Fibroblast of skin of scalp (primary cell): Measurements from ENCODE around the gene EHD1. TPM values are rescaled to one million over a fixed set of nuclear protein-coding genes. Genes with fewer than 3 reads are reported as not detected.
A peak's percentile ranks its signal among the peaks of the same experiment; 100 is the strongest.

Experiments
- DNase-seq: peaks from one replicate; pipeline ENCODE4 v3.0.0-alpha.2; 2013
- polyA plus RNA-seq, 2 experiments: library from polyadenylated mRNA; unstranded; fragments of 120-200 nt; gene quantifications; one replicate each; pipeline ENCODE4 v1.2.1, GENCODE V29; 2013; ENCODE audit not compliant: insufficient read length in 2 of 2

The EHD1 gene
- polyA plus RNA-seq (2013, experiment 1 of 2; ENCODE audit: insufficient read length) = 86.0 TPM
- polyA plus RNA-seq (2013, experiment 2 of 2; ENCODE audit: insufficient read length) = 85.2 TPM

DNA sequence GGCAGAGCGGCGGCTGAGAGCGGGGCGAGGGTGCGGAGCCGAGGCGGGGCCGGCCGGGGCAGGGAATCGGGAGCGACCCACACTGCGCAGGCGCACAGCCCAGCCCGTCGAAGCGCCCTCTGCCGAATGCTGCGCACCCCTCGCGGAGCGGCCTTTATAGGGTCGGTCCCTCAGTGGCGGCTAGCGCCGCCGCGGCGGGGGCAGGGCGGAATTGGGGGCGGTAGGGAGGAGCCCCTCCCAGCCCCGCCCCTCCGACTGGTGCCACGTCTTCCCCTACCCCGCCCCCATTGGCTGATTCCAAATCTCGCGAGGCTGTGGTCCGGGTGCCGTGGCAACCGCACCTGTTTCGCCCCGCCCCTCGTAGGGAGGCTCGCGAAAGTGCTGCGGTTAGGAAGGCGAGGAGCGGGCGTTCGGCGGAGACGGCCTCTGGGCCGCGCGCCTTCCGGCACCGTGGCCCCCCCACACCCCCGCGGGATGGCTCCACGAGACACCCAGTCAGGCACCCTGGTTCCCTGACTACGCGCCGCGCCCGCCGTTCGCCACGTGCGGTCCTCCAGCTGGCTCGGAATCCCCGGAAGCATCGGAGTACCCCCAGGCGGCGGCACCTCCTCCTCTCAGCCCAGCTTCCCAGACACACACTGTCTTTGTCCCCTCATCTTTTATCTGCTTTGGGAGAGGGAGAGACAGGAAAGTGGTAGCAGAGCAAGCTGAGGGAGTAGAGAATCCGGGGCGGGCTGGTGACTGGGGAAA is at the start of gene EHD1:
Gene EHD1, minus strand, starts transcription at position 128 of the 750 bp plus-strand sequence. CDS start 157 bp downstream, outside the sequence.
- DNase-seq = peak; percentile 98

DNA sequence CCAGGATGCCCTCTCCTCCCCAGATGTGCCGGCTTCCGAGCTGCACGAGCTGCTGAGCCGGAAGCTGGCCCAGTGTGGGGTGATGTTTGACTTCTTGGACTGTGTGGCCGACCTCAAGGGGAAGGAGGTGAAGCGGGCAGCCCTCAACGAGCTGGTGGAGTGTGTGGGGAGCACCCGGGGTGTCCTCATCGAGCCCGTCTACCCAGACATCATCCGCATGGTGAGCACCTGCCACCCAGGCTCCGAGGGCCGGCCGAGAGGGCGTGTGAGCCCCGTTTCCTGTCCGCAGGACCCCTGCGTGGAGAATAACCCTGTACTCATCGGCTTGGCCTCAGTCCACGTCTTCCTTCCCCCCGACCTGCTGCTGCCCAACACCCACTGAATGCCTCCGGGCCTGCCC is 48.3 kb upstream of the EHD1 start:
- no peak for DNase-seq

DNA sequence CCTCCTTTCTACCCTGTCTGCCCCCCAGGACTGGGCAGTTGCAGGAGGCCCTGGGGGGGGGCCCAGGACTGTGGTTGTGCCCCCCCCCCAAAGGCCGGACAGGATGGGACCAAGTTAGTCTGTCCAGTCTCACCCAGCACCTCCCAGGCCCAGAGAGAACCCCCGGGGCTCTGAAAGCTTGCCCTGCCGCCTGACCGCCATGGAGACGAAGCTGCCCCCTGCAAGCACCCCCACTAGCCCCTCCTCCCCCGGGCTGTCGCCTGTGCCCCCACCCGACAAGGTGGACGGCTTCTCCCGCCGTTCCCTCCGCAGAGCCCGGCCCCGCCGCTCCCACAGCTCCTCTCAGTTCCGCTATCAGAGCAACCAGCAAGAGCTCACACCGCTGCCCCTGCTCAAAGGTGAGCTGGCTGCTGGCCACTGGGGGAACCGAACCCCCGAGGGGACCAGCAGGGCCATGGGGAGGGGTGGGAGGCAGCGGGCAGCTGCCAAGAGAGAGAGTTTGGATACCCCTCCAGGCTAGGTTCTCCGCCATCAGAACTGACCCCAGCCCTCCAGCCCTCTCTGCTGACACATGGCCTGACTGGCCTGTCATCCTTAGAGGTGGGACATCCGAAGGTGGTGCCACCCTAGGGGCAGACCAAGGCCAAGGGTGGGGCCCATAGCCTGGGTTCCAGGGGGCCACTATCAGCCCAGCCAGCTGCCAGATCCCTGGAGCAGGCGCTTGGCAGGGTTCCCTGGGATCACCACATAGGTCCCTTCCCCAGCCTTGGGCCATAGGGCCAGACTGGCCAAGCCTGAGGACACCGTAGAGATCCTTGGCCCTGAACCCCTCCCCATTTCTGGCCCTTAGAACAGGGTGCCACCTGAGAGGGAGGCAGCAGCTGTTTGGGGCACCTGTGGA is 47.4 kb upstream of the EHD1 start:
- no peak for DNase-seq

DNA sequence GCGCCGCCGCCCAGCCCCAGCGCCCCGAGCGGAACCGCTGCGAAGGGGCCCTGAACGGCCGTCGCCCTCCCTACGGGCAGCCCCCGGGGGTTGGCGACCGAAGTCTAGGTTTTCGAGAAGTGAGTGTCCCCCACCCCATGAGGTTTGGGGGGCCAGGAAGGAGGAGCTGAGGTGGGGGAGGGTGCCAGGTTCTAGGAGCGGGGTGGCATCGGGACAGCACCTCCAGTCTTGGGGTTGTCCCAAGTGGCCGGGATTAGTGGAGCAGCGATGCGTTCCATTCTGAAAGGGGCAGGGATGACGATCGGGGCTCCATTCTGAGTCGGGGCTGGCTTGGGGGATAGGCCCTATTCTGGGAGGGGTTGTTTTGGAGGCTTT is 46.5 kb upstream of the EHD1 start:
- no peak for DNase-seq

DNA sequence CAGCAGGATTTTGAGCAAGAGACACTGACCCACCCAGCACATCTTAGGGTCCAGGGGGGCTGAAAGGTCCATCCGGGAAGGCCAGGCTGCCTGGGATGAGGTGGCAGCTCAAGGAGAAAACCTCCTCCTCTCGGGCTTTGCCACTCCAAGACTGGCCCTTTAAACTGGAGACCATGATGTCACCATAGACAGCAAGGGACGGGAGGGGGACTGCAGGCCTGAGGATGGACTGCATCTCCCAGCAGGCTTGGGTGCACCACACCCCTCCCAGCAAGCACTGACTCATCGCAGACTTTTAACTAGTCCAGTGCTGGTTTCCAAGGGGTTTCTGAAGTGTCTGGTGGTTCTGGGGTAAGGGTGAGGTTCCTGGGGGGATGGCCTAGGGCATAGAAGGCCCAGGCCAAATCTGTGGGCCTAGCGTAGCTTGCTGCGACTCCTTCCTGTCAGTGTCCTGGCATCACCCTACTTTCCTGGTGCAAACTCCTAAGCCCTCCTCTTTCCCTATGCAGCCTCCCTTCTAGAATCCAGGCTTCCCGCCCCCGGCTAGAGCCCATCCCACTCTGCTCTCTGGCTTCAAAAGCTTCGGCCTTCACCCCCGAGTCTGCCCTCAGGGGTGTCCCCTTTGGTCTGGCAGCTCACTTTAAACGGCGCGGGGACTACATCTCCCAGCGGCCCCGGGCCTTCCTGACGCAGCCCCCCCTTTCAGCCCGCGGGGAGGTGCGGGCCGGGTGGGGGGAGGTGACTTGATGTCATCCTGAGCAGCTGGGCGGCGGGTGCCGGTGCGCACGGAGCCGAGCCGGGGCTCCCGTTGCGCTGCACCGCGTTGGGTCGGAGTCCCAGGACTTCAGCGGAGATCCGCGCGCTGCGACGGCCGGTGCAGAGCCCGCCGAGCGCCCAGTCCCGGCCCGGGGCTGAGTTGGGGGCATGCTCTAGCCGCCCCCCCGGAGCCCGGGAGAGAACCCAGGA is 45.8 kb upstream of the EHD1 start, which contains the start of gene PPP2R5B:
Gene PPP2R5B, plus strand, starts transcription at position 746 of the 966 bp plus-strand sequence. CDS start 1,046 bp downstream, outside the sequence.
- DNase-seq = peak; percentile 96

DNA sequence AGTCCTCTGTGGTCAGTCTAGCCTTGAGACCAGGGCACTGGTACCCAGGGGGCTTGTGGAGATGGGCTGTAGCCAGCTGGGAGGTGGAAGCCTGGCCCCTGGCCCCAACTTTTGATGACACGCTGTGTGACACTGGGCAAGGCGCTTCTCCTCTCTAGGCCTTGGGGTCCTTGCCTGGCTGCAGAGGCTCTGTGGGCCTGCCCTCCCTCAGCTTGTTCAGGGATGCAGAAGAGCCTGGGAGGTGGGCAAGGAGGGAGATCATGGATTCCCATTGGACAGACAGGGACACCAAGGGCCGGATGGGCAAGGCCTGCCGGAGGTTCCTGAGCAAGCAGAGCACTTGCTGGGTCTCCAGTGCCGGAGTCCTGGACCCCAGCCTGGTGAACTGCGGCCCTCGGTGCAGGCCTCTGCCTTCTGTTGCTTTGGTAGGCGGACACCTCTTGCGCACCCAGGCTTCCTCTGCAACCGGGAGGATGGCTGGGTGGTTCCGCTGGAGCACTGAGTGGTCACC is 44.8 kb upstream of the EHD1 start:
- DNase-seq = no peak

DNA sequence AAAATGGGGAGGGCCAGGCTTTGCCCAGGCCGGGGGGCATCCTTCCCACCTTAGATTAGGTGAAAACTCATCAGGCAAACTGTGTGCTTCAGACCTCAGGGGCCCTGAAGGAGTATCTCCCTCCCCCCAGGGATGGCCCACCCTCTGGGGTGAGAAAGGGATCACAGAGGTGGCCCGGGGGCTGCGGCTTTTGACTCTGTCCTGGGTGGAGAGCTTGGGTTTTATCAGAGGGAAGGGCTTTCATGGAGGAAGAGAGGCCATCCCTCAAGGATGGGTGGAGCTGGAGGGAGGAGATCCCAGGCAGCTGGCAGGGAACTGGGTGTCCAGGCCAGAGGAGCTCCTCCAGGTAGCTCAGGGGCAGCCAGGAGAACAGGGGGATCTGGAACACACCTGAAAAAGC is 43.0 kb upstream of the EHD1 start:
- DNase-seq = no peak

DNA sequence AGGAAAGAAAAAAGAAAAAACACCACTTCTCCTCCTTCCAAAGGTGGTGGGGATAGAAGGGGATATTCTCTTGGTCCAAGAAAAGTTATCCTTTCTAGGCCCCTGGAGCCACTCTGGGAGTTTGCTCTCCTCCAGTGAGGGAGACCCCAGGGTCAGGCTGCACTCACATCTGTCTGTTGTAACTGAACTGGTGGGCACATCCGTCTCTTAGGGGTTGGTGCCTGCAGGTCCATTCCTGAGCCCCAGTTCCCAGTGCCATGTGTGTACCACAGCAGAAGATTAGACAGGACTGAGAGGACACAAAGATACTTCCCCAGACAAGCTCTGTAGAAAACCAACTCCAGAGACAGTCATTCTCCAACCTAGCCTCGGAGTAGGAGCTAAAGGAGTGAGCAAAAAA is 41.7 kb upstream of the EHD1 start:
- DNase-seq = no peak

DNA sequence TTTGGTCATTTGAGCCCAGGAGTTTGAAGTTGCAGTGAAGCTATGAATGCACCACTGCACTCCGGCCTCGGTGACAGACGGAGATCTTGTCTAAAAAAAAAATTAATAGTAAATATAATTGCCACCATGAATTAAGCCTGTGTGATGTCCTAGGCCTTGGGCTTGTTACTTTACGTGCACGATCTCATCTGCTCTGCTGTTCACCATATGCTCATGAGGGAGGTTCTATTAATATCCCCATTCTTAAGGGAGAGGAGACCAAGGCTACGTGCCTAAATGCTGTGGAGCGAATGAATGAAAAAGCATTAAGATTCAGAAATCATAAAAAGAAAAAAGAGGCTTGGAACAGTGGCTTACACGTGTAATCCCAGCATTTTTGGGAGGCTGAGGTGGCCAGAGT is 41.2 kb upstream of the EHD1 start:
- no peak for DNase-seq

DNA sequence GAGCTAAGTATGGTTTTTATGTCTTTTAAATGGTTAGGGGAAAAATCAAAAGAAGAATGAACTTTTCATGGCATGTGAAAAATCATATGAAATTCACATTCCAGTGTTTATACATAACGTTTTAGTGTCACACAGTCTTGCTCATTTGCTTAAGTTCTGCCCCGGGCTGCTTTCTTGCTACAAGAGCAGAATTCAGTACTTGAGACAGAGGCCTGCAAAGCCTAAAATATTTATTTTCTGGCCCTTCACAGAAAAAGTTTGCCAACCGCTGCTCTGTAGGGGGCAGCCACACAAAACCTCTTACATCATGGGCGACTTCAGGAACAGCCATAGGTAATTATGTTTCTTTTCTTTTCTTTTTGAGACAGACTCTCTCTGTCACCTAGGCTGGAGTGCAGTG is 39.6 kb upstream of the EHD1 start:
- DNase-seq = peak; percentile 68

DNA sequence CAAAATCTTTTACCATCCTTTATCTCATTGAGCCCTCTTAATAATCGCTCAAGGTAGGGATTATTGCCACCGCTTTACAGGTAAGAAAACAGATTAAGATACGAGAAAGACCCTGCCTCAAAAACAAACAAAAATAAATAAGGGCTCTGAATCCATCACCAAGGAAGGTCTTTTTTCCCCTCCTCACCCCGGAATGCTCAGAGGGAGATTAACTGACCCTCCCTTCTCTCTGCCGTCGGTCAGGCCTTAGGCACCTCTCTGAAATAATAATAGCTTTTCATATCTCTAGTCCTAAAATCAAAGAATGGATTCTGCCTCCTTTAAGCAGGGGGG is 39.2 kb upstream of the EHD1 start:
- DNase-seq = no peak

DNA sequence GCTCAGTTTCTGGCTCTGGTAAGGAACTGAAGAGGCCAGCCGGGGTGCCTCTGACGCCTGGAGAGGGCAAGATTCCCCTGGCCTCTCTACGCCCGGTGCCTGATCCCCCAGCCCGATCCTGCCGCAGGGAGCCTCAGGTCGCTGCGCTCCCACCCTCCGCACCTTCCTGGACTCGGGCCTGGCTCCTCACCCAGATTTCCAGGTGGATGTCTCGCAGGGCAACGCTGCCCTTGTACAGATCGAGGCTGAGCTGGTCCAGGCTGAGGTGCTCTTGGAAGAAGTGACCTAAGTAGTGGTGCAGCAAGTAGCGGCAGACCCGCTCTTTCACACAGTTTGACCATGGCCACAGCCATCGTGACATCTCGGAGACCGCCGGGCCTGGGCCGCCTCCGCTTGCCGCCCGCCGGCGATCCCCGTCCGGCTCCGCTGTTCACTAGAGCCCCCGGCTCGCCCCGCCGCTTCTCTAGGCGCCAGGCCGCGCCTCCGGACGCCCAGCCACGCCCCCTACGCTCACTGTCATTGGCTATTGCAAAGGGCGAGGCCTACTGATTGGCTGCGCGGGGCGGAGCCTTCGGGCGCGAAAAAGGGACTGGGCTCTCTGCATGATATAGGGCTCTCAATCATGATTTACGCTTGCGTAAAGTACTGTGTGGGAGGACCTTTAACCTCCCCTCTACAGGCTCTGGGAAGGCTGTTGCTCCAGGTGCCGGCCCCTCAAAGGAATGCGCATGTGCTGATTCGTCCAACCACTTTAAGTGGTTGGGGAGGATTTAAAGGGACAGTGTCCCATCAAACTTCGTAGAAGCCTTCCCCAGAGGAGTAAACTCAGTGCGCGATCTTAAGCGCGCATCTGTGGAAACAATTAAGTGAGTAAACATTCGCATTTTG is 38.6 kb upstream of the EHD1 start, which contains the start of gene ATG2A:
Gene ATG2A, minus strand, starts transcription at position 435 of the 888 bp plus-strand sequence. Its CDS starts 74 bp downstream, at position 361.
- peak; percentile 100 for DNase-seq

DNA sequence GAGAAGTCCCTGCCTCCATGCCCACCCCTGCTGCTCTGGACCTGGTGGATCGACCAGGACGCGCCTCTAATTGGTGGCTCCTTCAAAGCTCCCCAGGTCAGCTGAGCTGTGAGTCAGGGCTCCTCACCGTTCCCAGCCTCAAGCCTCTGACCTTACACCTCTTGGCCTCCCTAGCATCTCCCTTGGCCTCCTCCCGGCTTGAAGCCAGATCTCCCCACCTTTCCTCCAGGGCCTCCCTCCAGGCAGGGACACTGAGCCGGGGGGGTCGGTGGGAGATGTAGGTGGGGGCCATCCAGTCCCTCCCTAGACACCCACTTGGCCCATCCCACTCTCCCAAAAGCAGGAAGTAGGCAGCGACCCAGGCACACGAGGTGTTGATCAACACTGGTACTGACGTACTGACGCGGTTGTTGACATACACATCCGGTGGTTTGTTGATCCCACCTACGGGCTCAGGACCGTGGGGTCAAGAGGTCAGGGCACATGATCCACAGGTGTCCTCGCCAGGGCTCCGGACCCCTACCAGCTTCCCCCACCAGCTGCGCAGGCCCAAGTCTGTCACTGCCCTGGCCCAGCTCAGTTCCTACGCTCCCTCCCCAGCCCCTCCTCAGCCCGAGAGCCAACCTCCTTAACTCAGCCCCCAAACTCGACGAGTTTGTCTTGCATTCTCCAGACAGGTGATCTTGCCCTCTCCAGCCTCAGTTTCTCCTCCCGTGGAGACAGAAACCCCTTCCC is 37.8 kb upstream of the EHD1 start:
- DNase-seq = no peak

DNA sequence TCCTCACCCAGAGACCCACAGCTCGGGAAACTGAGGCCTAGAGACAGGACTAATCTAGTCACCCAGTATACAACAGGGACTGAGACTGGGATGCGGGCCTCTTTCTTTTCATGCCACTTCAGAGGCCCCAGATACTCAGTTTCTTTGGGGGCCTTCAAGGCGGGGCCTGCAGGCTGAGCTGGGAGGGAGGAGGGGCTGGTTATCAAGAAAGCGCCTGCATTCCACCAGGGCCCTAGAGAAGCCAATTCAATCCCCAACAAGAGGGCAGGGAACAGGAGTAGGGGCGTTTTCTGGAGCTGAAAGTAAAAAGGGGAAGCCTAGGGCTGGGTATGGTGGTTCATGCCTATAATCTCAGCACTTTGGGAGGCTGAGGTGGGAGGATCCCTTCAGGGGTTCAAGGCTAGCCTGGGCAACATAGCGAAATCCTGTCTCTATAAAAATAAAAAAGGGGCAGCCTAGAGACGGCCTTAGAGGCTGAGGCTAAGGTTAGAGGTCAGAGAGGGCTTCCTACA is 37.0 kb upstream of the EHD1 start:
- no peak for DNase-seq

DNA sequence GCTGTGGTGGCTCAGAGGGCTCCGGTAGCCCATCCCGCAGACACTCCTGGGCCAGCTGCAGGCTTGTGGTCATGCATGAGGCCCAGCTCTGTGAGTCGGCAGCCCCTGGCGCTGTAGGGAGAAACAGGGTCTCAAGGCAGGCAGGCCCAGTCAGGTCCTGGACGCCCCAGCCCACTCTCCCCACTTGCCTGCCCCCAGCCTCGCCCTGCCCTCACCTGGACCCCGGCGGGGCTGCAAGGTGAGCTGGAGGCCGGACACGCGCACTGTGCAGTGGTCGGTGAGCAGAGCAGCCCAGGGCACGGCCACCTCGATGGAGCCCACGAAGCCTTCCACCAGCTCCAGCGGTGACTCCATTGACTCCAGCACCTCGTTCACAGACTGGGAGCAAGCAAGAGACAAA is 35.7 kb upstream of the EHD1 start:
- no peak for DNase-seq

DNA sequence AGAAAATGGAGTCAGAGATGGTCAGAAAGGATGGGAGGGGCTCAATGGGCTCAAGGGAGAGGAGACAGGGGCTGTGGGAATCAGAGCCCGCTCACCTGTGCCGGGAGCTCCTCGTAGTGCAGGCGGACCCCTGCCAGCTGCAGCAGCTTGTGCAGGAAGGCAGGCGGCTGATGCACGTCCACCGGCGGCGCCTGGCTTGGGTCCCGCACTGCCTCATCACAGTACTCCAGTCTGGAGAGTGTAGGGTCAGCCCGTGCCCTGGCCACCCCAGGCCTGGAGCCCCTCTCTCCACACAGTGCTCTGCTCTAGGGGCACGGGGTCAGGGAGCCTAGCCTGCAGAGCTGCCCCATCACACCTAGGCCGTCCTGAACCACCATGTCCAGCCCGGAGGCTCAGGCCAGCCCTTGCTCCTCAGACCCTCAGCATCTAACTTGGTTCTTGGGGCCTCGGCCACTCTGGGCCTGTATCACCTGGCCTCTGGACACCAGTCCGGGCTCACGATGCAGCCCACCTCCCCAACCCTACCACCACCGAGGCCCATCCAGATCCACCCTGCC is 34.8 kb upstream of the EHD1 start:
- DNase-seq = no peak

DNA sequence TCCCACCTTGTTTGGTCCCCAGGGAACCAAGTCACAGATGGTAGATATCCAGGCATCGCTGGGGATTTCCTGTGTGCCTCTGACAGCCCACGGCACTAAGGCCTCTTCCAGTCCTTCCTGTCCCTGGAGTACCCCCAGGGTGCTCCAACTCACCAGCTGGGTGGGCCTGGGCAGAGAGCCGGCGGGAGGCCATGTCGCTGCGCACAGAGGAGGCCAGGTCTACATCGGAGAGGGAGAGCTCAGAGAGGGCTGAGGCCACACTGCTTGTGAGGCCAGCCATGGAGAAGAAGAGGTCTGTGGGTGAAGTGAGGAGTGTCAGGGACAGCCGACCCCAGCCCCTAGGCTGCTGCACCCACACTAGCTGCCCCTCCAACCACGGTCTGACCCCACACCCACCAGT is 33.3 kb upstream of the EHD1 start:
- DNase-seq = no peak

DNA sequence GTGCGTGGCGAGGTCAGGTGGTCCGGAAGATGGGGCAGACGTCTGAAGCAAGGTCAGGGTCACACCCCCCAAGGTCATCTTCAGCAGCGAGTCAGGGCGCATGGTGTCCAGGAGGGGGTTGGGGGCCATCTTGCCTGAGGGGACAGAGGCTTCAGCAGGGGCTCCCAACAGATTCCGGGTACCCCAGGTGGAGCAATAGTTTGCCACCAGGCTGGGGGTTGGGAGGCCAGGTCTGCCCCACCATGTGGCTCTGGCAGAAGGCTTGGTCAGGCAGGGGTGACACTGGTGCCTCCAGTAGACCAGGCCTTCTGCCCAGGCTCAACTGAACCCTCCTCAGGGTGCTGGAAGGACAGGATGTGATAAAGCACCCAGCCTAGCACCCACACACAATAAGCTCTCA is 32.7 kb upstream of the EHD1 start:
- no peak for DNase-seq

DNA sequence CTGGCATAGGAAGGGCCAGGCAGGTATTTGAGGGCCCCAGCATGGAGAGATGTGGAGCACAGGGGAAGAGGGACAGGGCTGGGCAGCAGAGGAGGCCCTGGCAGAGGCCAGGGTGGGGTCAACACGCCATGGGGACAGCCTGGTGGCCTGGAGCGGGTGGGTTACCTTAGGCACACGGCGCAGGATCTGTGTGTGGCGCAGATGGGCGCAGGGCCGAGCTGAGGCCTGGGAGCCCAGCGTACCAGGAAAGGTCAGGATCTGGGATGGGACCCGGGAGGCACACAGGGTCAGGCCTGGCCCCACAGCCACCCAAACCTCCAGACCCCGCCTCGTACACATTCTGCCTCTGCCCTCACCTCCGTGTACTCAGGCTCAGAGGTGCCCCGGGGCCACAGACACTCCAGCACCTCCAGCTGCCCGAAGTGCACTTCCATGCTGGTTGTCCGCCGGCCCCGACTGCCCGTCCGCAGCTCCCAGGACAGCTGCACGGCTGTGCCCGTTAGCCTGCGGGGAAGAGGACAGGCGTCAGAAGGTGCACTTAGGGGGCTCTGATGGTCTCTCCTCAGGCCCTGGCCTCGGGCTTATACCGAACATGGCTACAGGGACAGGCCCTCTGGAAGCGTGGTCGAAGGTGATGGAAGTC is 32.2 kb upstream of the EHD1 start:
- no peak for DNase-seq
